Activated T-cell treated with anti-CD3 and anti-CD28 coated beads for 48 hours (primary cell): ENCODE measurements around the gene ELAPOR1.

Source experiments
- DNase-seq: peaks from one replicate; pipeline ENCODE4 v3.0.0-alpha.2; 2020; ENCODE audit warnings: low read depth

The ELAPOR1 gene

GRCh38 chr1:109099938-109100773, 13.8 kb upstream of the ELAPOR1 start:
- DNase-seq = peak; percentile 93

- DNase-seq = no peak
These were observed 9.4 kb upstream of the ELAPOR1 start for GRCh38 chr1:109104364-109105151.

GRCh38 chr1:109105881-109106280, 8.0 kb upstream of the ELAPOR1 start:
- DNase-seq = no peak

- DNase-seq = no peak
These were observed 6.1 kb upstream of the ELAPOR1 start for GRCh38 chr1:109107785-109108184.

GRCh38 chr1:109109906-109110305, 4.0 kb upstream of the ELAPOR1 start:
- DNase-seq = no peak

- no peak for DNase-seq
These were observed 2.4 kb upstream of the ELAPOR1 start for GRCh38 chr1:109111386-109112055.

- DNase-seq = no peak
These were observed 1.8 kb upstream of the ELAPOR1 start for GRCh38 chr1:109112056-109112651.

GRCh38 chr1:109112652-109113285, 1.1 kb upstream of the ELAPOR1 start:
- DNase-seq = peak; percentile 88

GRCh38 chr1:109114342-109114674, 393 bp downstream of the ELAPOR1 start:
- no peak for DNase-seq

GRCh38 chr1:109115685-109116084, 1.8 kb downstream of the ELAPOR1 start:
- DNase-seq = no peak

- DNase-seq = no peak
These were observed 2.4 kb downstream of the ELAPOR1 start for GRCh38 chr1:109116286-109116685.

- no peak for DNase-seq
These were observed 4.2 kb downstream of the ELAPOR1 start for GRCh38 chr1:109118089-109118488.

- no peak for DNase-seq
These were observed 6.4 kb downstream of the ELAPOR1 start for GRCh38 chr1:109120356-109120755.

GRCh38 chr1:109131059-109131458, 17.1 kb downstream of the ELAPOR1 start:
- no peak for DNase-seq

- DNase-seq = no peak
These were observed 17.9 kb downstream of the ELAPOR1 start for GRCh38 chr1:109131800-109132199.

- no peak for DNase-seq
These were observed 19.2 kb downstream of the ELAPOR1 start for GRCh38 chr1:109133002-109133706.

GRCh38 chr1:109133815-109134214, 19.9 kb downstream of the ELAPOR1 start:
- no peak for DNase-seq

GRCh38 chr1:109134423-109134822, 20.5 kb downstream of the ELAPOR1 start:
- DNase-seq = no peak

GRCh38 chr1:109135940-109136339, 22.0 kb downstream of the ELAPOR1 start:
- no peak for DNase-seq

- no peak for DNase-seq
These were observed 22.9 kb downstream of the ELAPOR1 start for GRCh38 chr1:109136766-109137165.

GRCh38 chr1:109137958-109138357, 24.0 kb downstream of the ELAPOR1 start:
- no peak for DNase-seq
